Cardiac muscle cell (in vitro differentiated cells and primary cell): Measurements from ENCODE around the gene SNX3. TPM values are rescaled to one million over a fixed set of nuclear protein-coding genes. Genes with fewer than 3 reads are reported as not detected.
A peak's percentile ranks its signal among the peaks of the same experiment; 100 is the strongest.
"Not testable (repeated sequence)": the region's sequence is repeated elsewhere in the genome, so short reads cannot be mapped to it uniquely, and the experiment has no call there.

ENCODE experiments used
- DNase-seq, 2 donors: peaks; one replicate each; pipeline versions ENCODE4 v3.0.0 to v3.0.0-alpha.2; 2010 to 2017; ENCODE audit warnings: low read depth in 1 of 2, low spot score in 1 of 2
- H3K27ac ChIP-seq: fragments of 200-600 bp; sonication (generic); 2 replicates; pipeline ENCODE4 v1.5.1; 2016
- H3K27me3 ChIP-seq: fragments of 200-600 bp; sonication (generic); 2 replicates; pipeline ENCODE4 v1.6.0; 2016; ENCODE audit warnings: control low read depth
- H3K36me3 ChIP-seq: fragments of 200-600 bp; sonication (generic); 2 replicates; pipeline ENCODE4 v1.5.1; 2016; ENCODE audit warnings: control low read depth
- H3K4me1 ChIP-seq: fragments of 200-600 bp; sonication (generic); 2 replicates; pipeline ENCODE4 v1.8.1; 2017; ENCODE audit warnings: low read depth, mild to moderate bottlenecking, mixed run types
- H3K4me3 ChIP-seq: fragments of 200-600 bp; sonication (generic); 2 replicates; pipeline ENCODE4 v1.5.1; 2016; ENCODE audit warnings: mild to moderate bottlenecking
- H3K9me3 ChIP-seq: fragments of 200-600 bp; sonication (generic); 2 replicates; pipeline ENCODE4 v1.5.1; 2017; ENCODE audit warnings: low read depth, mild to moderate bottlenecking, control low read depth
- CTCF ChIP-seq: IDR thresholded peaks from 2 replicates; pipeline ENCODE4 v1.5.1; 2012; ENCODE audit warnings: low read depth, mild to moderate bottlenecking, low read length
- polyA plus RNA-seq: library from polyadenylated mRNA; unstranded; fragments of >200 nt; fragmentation: Nextera tagmentation; extraction: Ambion mirVana; gene quantifications from 2 replicates; pipeline ENCODE4 v1.2.1, GENCODE V29; 2016
- total RNA-seq: library from RNA; depleted of rRNA; stranded (reverse); fragments of >200 nt; gene quantifications from 2 replicates; pipeline ENCODE4 v1.2.3, GENCODE V29; 2016

The SNX3 gene
- total and polyA plus RNA-seq, 2 experiments from 2014 or later, result 190 to 402 TPM

GRCh38 chr6:108247965-108248536 lies 12.8 kb downstream of the SNX3 start:
- H3K36me3 ChIP-seq, result no peaks in the 10 kb centered on the region
- DNase-seq, result no peak
- no peak for TF ChIP-seq CTCF
- no peak overlapping the region for H3K4me3 ChIP-seq
- peaks cover 22% of the 10 kb centered on the region for H3K4me1 ChIP-seq
- H3K27ac ChIP-seq, result no peak overlapping the region
- H3K9me3 ChIP-seq, result no peaks in the 10 kb centered on the region
- H3K27me3 ChIP-seq, result no peaks in the 10 kb centered on the region

DNA sequence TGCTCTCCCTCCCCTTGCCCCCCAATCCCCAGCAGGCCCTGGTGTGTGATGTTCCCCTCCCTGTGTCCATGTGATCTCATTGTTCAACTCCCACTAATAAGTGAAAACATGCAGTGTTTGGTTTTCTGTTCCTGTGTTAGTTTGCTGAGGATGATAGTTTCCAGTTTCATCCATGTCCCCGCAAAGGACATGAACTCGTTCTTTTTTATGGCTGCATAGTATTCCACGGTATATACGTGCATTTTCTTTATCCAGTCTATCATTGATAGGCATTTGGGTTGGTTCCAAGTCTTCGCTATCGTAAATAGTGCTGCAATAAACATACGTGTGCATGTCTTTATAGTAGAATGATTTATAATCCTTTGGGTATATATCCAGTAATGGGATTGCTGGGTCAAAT lies 15.7 kb downstream of the SNX3 start:
- H3K9me3 ChIP-seq, H3K4me1 ChIP-seq, DNase-seq, H3K27ac ChIP-seq, H3K4me3 ChIP-seq, H3K27me3 ChIP-seq, H3K36me3 ChIP-seq: not testable (repeated sequence)

DNA sequence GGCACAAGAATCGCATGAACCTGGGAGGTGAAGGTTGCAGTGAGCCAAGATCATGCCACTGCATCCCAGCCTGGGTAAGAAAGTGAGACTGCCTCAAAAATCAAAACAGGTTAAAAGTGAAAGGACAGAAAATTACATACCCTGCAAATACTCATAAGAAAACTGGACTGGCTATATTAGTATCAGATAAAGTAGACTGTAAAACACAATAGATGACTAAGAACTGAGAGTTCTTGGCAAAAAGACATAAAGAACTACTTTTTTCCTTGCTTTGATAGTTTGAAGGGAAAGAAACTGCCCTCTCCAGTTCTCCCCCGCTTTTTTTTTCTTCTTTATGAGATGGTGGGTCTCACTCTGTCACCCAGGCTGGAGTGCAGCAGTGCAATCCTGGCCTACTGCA lies 17.0 kb downstream of the SNX3 start:
- H3K4me3 ChIP-seq, result no peak overlapping the region
- no peaks in the 10 kb centered on the region for H3K4me1 ChIP-seq
- peak in 1 of 2 donors; percentile 19 for DNase-seq
- TF ChIP-seq CTCF, result no peak
- H3K36me3 ChIP-seq, result no peaks in the 10 kb centered on the region
- no peaks in the 10 kb centered on the region for H3K27me3 ChIP-seq
- no peak overlapping the region for H3K27ac ChIP-seq
- H3K9me3 ChIP-seq, result no peaks in the 10 kb centered on the region

DNA sequence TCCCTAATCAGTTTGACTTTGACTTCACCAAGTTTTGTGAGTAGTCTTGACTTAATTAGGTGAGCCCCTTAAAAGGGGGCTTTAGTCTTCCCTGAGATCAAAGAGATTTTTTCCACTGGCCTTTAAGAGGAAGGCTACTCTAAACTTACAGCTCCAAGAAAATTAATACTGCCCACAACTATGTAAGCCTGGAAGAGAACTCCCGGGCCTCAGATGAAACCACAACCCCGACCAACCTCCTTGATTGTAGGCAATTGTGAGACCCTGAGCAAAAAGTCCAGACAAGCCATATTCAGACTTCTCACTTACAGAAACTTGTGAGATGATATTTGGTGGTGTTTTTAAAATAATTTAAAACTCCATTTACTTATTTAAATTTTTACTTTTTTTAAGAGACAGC lies 18.1 kb downstream of the SNX3 start:
- Histone ChIP-seq H3K36me3 (no peaks in the 10 kb centered on the region), H3K27me3 (no peaks in the 10 kb centered on the region), H3K27ac (no peak overlapping the region), H3K4me3 (no peak overlapping the region), H3K9me3 (no peaks in the 10 kb centered on the region), H3K4me1 (no peaks in the 10 kb centered on the region)
- DNase-seq, result no peak
- no peak for TF ChIP-seq CTCF

DNA sequence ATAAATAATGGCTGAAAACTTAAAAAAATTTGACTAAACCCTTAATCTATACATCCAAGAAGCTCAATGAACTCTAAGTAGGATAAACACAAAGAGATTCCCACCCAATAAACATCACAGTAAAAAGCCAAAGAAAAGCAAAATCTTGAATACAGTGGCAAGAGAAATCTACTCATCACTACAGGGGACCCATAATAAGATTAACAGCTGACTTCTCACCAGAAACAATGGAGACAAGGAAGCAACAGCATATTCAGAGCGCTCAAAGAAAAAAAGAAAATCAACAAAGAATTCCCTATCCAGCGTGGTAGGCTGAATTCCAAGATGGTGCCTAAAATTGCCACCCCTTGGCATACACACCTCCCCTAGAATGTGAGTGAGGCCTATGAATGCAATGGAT lies 18.6 kb downstream of the SNX3 start:
- Histone ChIP-seq H3K4me3 (no peak overlapping the region), H3K27ac (no peak overlapping the region)
- no peak for TF ChIP-seq CTCF

GRCh38 chr6:108238322-108238721 lies 22.5 kb downstream of the SNX3 start:
- no peak for TF ChIP-seq CTCF
- Histone ChIP-seq H3K27me3 (no peaks in the 10 kb centered on the region), H3K27ac (no peak overlapping the region), H3K9me3 (no peaks in the 10 kb centered on the region), H3K4me1 (no peaks in the 10 kb centered on the region), H3K4me3 (no peak overlapping the region), H3K36me3 (no peaks in the 10 kb centered on the region)
- DNase-seq, result no peak

More for the DNA sequence above, 18.6 kb downstream of the SNX3 start:
- Histone ChIP-seq H3K27me3 (no peaks in the 10 kb centered on the region), H3K4me1 (no peaks in the 10 kb centered on the region), H3K9me3 (no peaks in the 10 kb centered on the region), H3K36me3 (no peaks in the 10 kb centered on the region)
- no peak for DNase-seq
